GF-D8 (cell line): ENCODE data around the gene BTG1.

ENCODE experiments used
- DNase-seq: peaks from one replicate; lab custom pipeline; 2025; lab: John Stamatoyannopoulos, UW

Gene BTG1

GRCh38 chr12:92145731-92146496, at the start of gene BTG1:
Gene BTG1, minus strand, starts transcription at chr12:92145846. Its CDS starts 311 bp downstream, at chr12:92145535.
- peak; percentile 97 for DNase-seq

- no peak for DNase-seq
Measured at GRCh38 chr12:92194561-92194960, 48.9 kb upstream of the BTG1 start.

- no peak for DNase-seq
Measured at GRCh38 chr12:92193846-92194245, 48.2 kb upstream of the BTG1 start.

- DNase-seq = no peak
Measured at GRCh38 chr12:92193063-92193462, 47.4 kb upstream of the BTG1 start.

- no peak for DNase-seq
Measured at GRCh38 chr12:92192360-92192759, 46.7 kb upstream of the BTG1 start.

- no peak for DNase-seq
Measured at GRCh38 chr12:92191061-92191460, 45.4 kb upstream of the BTG1 start.

GRCh38 chr12:92188517-92189188, 43.0 kb upstream of the BTG1 start:
- no peak for DNase-seq

- no peak for DNase-seq
Measured at GRCh38 chr12:92186038-92186470, 40.4 kb upstream of the BTG1 start.

GRCh38 chr12:92185052-92185451, 39.4 kb upstream of the BTG1 start:
- DNase-seq = peak; percentile 15

GRCh38 chr12:92183575-92183974, 37.9 kb upstream of the BTG1 start:
- DNase-seq = no peak

- no peak for DNase-seq
Measured at GRCh38 chr12:92178340-92178739, 32.7 kb upstream of the BTG1 start.

GRCh38 chr12:92176646-92177045, 31.0 kb upstream of the BTG1 start:
- DNase-seq = no peak

- no peak for DNase-seq
Measured at GRCh38 chr12:92175961-92176360, 30.3 kb upstream of the BTG1 start.

- DNase-seq = no peak
Measured at GRCh38 chr12:92170050-92170449, 24.4 kb upstream of the BTG1 start.

GRCh38 chr12:92167075-92167474, 21.4 kb upstream of the BTG1 start:
- no peak for DNase-seq

GRCh38 chr12:92164712-92165111, 19.1 kb upstream of the BTG1 start:
- DNase-seq = no peak

GRCh38 chr12:92162079-92162478, 16.4 kb upstream of the BTG1 start:
- no peak for DNase-seq

GRCh38 chr12:92158796-92159439, 13.3 kb upstream of the BTG1 start:
- DNase-seq = no peak

- DNase-seq = no peak
Measured at GRCh38 chr12:92156704-92157395, 11.2 kb upstream of the BTG1 start.

- no peak for DNase-seq
Measured at GRCh38 chr12:92156139-92156538, 10.5 kb upstream of the BTG1 start.

- no peak for DNase-seq
Measured at GRCh38 chr12:92155733-92156132, 10.1 kb upstream of the BTG1 start.

GRCh38 chr12:92151916-92152315, 6.3 kb upstream of the BTG1 start:
- DNase-seq = no peak
